Mesenteric fat pad (tissue), 1 donor: ENCODE results near the gene NPAS2. TPM values are rescaled to one million over a fixed set of nuclear protein-coding genes. Genes with fewer than 3 reads are reported as not detected.

Experiments used
- DNase-seq: peaks from one replicate; pipeline ENCODE4 v3.0.0-alpha.2; 2020; ENCODE audit warnings: low spot score
- total RNA-seq: library from RNA; stranded (reverse); fragmentation: NEBNext Ultra II Directional; extraction: Animal tissue kit (Norgen Biotek cat#: 25700); gene quantifications from one replicate; pipeline ENCODE4 v1.2.1, GENCODE V29; 2021
- donor health status: DM: yes; HTN: yes; CAD: no.

Gene NPAS2
- total RNA-seq, 1 donor from 2014 or later: 32.1 TPM

GRCh38 chr2:100905132-100905805 is 85.3 kb downstream of the NPAS2 start:
- DNase-seq: no peak

- DNase-seq: no peak
Measured at GRCh38 chr2:100906131-100906530, 86.2 kb downstream of the NPAS2 start.

DNA sequence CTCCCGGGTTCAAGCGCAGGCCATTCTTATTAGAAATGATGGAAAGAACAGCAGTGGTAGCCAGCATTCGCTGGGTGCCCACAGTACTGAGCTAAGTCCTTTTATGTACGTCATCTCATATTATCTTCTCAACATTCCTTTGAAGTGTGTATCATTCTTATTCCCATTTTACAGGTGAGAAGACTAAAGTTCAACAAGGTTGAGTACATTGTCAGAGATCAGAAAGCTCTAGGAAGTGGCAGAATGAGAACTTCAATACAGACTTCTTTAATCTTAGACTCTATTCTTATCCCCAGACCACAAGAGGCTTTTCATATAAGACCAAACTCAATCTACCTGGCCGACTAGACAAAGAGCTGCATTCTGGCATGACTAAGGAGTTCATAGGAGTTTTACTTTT is 86.7 kb downstream of the NPAS2 start:
- no peak for DNase-seq

- DNase-seq: no peak
Measured at GRCh38 chr2:100907832-100908231, 87.9 kb downstream of the NPAS2 start.

DNA sequence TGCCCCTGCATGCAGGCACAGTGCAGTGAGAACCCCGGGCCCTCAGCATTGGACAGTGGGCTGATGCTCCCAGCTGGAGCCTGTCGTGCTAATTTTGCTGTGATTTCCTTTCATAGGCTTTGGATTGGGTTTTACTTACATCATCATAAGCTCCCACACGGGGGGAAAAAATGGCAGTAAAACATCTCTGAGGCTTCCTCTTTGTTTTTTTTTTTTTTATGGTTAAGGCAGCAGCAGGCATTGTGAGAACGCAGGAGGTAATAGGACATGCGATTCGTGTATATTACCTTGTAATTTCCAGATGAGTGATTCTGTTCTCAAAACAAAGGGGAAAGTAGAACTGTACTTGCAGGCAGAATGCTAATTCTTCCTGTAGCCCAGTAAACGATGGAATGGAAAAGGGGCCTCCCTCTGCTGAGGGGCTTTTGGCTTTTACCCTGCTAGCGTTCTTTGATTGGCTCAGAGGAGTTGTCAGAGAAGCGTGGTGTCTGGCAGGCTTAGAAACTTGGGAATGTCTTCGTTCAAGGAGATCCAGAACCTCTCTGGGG is 89.7 kb downstream of the NPAS2 start:
- no peak for DNase-seq

- no peak for DNase-seq
Measured at GRCh38 chr2:100910111-100910510, 90.2 kb downstream of the NPAS2 start.

DNA sequence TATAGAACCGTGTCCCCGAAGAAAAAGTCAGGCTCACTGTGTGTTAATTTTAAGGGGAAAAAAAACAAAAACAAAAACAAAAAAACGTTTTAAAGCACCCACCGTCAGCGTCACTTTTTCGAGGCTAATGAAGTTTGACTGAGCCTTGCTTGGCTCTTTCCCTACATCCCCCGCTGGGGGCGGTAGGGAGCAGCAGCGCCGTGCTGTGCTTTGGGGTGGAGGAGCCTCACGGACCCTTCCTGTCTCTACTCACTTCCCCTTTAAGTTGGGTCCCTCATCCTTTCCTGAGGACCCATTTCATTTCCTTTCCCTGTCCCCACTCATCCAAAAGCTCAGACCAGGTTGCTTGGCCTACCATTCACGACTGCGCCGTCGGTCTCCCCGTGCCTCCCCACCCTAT is 99.4 kb downstream of the NPAS2 start:
- no peak for DNase-seq

DNA sequence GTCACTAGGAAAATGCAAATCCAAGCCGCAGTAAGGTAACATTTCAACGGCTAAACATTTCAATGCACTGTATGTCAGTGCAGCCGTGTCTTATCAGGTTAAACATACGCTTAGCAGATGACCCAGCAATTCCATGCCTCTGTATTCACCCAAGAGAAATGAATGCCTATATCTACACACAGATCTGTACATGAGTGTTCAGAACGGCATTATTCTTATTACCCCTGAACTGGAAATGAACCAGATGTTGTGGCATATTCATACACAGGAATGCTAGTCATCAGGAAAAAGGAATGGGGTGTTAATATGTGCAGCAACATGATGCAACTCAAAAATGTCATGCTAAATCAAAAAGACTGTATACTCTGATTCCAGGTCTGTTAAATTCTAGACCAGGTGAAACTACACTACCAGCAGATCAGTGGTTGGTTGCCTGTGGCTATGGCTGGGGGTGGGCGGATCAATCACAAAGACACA is 101.8 kb downstream of the NPAS2 start:
- DNase-seq: no peak

DNA sequence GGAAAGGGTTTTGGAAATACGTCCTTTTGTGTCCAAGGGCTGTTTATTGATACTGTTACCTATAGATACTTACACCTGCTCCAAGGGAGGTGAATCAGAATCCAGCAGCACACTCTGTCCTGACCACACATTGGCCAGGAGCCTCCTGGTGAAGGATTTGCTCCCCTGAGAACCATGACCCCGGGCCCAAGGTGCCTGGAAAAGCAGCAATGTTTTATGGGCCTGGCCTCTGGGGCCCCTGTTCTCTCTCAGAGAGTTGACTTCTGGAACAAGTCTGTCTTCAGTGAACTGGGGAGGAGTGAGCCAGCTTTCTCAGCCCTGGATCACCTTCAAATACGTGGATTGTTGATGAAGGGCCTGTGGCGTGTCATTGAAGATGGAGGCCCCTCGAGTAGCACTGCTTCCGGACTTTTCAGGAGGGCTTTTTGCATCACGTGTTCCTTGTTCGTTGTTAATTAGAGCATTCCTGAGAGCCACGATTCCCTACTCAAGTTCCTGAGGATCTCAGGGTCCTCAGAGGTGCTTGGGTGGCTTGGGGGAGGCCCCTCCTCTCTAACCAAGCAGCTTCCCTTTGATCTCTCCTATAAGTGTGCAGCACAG is 103.6 kb downstream of the NPAS2 start:
- DNase-seq: no peak

DNA sequence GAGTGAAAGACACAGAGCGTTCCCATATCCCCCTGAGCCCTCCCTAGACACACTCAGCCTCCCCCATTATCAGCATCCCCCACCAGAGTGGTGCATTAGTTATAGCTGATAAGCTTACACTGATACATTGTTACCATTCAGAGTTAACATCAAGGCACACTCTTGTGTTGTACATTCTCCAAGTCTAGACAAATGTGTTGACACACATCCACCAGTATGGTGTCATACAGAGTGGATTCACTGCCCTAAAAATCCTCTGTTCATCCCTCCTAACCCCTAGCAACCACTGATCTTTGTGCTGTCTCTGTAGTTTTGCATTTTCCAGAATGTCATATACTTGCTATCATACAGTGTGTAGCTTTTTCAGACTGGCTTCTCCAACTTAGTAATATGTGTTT is 104.2 kb downstream of the NPAS2 start:
- no peak for DNase-seq

- DNase-seq: no peak
Measured at GRCh38 chr2:100924520-100925451, 104.8 kb downstream of the NPAS2 start.

DNA sequence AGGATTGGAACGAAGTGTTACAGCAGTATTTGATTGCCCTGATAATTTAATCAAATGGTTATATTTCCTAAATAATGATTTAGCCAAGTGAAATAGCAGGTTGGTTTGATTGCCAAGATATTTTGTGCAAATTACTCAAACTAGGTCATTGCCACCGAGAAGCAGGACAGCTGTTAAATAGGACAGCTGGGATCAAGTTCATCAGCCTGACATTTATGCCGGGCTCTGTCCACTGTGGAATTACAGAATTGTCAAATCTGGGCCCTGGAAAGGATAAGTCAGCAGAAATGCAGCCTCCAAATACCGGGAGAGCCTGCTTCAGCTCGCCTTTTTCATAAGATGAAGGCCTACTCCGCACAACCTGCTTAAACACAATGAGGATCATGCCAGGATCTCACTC is 108.3 kb downstream of the NPAS2 start:
- no peak for DNase-seq

DNA sequence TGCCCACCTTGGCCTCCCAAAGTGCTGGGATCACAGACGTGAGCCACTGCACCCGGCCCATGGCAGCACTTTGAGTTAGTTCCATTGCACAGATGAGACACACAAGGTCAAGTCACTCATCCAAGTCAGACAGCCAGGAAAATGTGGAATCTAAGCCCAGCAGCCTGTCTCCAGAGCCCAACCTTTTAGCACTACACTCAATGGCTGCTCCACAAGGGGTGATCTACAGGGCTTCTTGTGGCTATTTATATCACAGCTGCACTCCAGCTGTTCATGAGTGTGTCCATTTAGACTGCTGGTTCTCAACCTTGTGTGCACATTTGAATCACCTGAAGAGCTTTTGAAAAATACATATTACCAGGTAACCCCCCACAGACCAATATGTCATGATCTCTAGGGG is 109.2 kb downstream of the NPAS2 start:
- no peak for DNase-seq

DNA sequence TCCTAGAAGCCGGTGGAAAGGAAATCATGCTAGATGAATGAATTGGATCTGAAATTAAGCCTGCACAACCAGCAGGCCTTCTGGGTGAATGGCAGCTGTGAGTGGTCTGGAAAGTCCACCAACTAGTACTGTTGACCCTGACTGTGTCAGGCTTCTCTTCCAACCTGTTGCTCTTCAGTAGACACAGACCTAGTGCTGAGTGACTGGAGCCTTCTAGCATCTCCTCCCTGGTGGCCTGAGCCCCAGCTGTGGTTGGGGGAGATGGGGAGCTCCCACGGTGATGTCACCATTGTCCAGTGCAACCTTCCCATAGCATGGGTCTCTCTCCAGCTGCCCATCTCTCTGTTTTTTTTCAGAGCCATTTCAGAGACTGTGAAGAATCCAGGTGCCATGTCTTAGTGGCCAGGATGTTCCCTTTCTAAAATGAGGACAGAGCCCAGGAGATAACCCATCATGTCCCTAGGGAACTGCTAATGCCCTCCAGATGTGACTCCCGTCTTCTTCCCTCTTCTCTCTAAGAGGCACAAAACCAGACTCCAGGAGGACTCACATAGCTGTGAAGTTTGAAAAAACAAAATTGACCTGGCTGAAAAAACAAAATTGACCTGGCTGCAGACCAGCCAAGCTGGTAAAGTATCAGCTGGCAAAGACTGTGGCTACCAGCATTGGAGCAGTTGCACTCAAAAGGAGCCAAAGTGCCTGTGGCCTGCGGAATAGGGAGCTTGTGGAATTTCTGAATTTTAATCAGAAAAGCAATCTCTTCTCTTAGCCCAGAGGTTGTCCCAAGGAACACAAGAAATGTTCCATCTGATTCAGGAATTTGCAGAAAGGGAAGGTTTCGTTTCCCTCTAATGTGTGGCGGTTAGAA is 114.8 kb downstream of the NPAS2 start:
- peak; percentile 24 for DNase-seq

DNA sequence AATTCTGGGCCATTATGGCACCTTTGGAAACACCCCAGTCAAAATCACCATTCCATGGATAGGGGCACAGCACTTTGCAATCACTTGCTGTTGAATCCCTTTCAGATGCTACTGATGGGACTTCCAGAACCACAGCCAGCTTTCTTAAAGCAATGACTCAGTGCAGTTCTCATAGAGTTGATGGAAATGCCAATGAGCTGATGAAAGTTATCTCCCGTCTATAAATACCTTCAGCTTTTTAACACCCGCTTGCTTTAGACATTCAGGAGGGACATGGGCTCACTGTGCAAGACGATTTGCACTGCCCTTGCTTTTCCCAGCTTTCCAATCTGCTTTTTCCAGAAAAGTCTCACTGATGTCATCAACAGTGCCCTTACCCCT is 115.4 kb downstream of the NPAS2 start:
- peak; percentile 3 for DNase-seq

DNA sequence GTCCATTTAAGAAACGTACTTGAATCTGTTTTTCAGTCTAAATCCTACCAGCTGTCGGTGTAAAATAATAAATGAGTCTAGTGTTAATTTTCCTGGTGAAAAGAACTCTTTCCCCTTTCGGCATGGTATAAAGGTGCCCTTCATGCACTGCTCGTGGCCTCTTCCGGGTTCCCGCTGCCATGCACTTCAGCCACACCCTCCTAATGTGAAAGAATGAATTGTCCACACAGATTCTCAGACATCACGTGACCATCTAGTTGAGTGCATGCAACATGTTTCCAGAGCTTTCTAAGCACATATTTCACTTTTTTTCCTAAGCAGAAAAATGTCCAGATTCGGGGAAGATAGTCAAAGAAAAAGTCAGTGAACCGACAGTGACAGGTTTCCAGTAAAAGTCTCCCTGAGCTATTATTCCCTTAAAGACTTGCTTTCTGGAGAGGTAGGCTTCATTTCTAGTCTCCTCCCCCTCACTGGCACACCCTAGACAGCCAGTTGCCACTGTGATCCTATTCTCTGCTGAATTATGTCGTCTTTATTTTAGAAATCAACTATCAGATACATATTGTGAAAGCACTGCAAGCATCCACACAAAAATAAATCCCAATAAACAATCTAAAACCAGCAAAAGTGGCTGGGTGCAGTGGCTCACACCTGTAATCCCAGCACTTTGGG is 116.3 kb downstream of the NPAS2 start:
- peak; percentile 0 for DNase-seq

GRCh38 chr2:100936972-100937542 is 117.1 kb downstream of the NPAS2 start:
- DNase-seq: peak; percentile 8

DNA sequence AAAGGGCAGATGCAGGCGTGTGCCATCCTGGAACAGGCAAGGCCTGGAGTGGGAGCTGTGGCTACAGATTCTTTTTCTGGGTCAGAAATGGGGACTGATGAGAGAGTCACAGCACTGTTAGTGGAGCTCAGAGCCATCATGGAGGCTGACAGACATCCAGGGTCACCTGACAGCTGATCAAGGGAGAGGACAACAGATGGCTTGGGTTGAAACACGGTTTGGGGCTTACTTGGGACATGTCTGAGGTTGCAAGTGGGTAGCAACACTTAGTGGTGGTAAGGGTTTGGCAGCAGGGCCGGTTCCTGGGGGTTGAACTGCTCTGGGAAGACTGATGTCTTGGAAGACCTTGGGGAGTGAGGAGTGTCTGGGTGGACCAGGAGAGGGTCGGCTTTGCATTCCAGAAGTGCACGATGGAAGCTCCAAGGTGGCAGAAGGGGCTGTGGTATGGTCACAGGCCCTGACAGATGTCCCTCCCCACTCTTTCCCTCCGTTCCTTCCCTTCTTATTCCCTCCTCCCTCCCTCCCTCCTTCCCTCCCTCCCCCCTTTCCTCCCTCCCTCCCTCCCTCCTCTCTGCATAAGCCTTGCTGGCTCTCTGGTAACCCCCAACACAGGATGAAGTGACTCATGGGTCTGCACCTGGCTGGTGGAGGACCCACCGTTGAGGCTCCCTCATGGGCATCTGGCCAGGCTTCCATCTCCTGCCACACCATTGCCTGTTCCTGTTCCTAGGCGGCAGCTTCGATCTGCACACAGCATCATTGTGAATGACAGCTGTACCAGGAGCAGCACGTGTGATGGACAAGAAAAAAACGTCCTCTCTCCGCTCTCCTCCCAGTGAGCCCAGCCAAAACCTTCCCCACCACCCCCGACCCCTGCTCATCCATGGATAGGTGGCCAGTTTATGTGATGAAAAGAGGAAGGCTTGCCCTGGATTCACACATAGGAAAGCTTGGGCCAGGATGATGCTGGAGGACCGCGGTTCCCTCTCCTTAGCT is 118.4 kb downstream of the NPAS2 start:
- peak; percentile 74 for DNase-seq

DNA sequence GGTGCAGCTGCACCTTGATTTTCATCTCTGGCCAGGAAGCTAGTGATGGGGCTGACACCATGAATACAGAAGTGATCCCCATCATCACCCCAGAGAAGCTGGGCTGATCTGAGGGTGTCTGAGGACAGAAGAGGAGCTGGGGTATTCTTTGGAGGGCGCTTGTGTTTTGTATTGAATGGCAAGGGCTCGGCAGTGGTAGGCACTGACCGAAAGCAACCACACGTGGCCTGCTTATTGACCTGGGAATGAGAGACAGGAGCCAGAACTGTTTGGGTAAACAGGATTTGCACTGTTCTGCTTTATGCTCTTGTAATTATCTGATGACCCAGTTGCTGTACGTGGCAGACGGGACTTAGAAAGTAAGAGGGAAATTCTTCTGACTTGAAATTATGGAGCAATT is 119.5 kb downstream of the NPAS2 start:
- DNase-seq: no peak
